HG03571 (cell line): ENCODE measurements around the gene PTPN23.

Experiments
- ATAC-seq: cut with Tn5 transposase; IDR thresholded peaks from one replicate; pipeline ENCODE4 v1.9.1; 2021; ENCODE audit not compliant: unreplicated experiment

PTPN23 gene

GRCh38 chr3:47404955-47405790, 24.4 kb downstream of the PTPN23 start:
- ATAC-seq = no peak

- no peak for ATAC-seq
These were observed 25.3 kb downstream of the PTPN23 start for GRCh38 chr3:47405820-47406761.

- no peak for ATAC-seq
These were observed 25.9 kb downstream of the PTPN23 start for GRCh38 chr3:47406762-47407149.

- ATAC-seq = no peak
These were observed 26.4 kb downstream of the PTPN23 start for GRCh38 chr3:47407237-47407636.

GRCh38 chr3:47407896-47408838, 27.3 kb downstream of the PTPN23 start:
- ATAC-seq = no peak

- ATAC-seq = no peak
These were observed 28.0 kb downstream of the PTPN23 start for GRCh38 chr3:47408839-47409229.

GRCh38 chr3:47409284-47409683, 28.5 kb downstream of the PTPN23 start:
- no peak for ATAC-seq

- ATAC-seq = no peak
These were observed 29.0 kb downstream of the PTPN23 start for GRCh38 chr3:47409688-47410416.

GRCh38 chr3:47410417-47410720, 29.5 kb downstream of the PTPN23 start:
- ATAC-seq = no peak

GRCh38 chr3:47410801-47411646, 30.2 kb downstream of the PTPN23 start:
- no peak for ATAC-seq

- ATAC-seq = no peak
These were observed 31.1 kb downstream of the PTPN23 start for GRCh38 chr3:47411696-47412452.

- ATAC-seq = no peak
These were observed 31.6 kb downstream of the PTPN23 start for GRCh38 chr3:47412453-47412756.

- no peak for ATAC-seq
These were observed 32.2 kb downstream of the PTPN23 start for GRCh38 chr3:47412842-47413520.

GRCh38 chr3:47413751-47414150, 32.9 kb downstream of the PTPN23 start:
- no peak for ATAC-seq

GRCh38 chr3:47414161-47414564, 33.3 kb downstream of the PTPN23 start:
- no peak for ATAC-seq

GRCh38 chr3:47414666-47415587, 34.1 kb downstream of the PTPN23 start:
- ATAC-seq = no peak

- no peak for ATAC-seq
These were observed 35.2 kb downstream of the PTPN23 start for GRCh38 chr3:47416041-47416440.
